Transverse colon (tissue), 3 donors: ENCODE data around the gene NLGN2.

Experiments used
- CTCF ChIP-seq, 5 experiments: fragments of 200-600 bp in 3 of 5; fragments of 450-650 bp in 2 of 5; sonication (generic) in 3 of 5; IDR thresholded peaks; 1 replicate in 2 of 5; 2 replicates in 3 of 5; pipeline ENCODE4 v1.5.1; 2016 to 2017; ENCODE audit warnings: antibody characterized with exemption in 5 of 5, inconsistent platforms in 3 of 5, mild to moderate bottlenecking in 2 of 5, moderate library complexity in 1 of 5
- EP300 ChIP-seq: sonication (generic); formaldehyde crosslinking; IDR thresholded peaks from one replicate; pipeline ENCODE4 v1.6.1; 2017; ENCODE audit warnings: antibody characterized with exemption, low read depth

- no peak for TF ChIP-seq CTCF (IDR thresholded peaks at IDR 0.05)
- no peak for TF ChIP-seq EP300
These were observed 33.3 kb upstream of the NLGN2 start for GRCh38 chr17:7374353-7374752.
